Measurements from ENCODE around the gene PDXDC1. TPM values are rescaled to one million over a fixed set of nuclear protein-coding genes. Genes with fewer than 3 reads are reported as not detected.
A peak's percentile ranks its signal among the peaks of the same experiment; 100 is the strongest.
"Not testable (repeated sequence)": the region's sequence is repeated elsewhere in the genome, so short reads cannot be mapped to it uniquely, and the experiment has no call there.

The PDXDC1 gene
- total and polyA plus RNA-seq, 9 of the 15 experiments (the other 6 are each of a cell fraction or from before 2014, with no cell fraction given) = 5.1 to 95.4 (median 45.8) TPM

DNA sequence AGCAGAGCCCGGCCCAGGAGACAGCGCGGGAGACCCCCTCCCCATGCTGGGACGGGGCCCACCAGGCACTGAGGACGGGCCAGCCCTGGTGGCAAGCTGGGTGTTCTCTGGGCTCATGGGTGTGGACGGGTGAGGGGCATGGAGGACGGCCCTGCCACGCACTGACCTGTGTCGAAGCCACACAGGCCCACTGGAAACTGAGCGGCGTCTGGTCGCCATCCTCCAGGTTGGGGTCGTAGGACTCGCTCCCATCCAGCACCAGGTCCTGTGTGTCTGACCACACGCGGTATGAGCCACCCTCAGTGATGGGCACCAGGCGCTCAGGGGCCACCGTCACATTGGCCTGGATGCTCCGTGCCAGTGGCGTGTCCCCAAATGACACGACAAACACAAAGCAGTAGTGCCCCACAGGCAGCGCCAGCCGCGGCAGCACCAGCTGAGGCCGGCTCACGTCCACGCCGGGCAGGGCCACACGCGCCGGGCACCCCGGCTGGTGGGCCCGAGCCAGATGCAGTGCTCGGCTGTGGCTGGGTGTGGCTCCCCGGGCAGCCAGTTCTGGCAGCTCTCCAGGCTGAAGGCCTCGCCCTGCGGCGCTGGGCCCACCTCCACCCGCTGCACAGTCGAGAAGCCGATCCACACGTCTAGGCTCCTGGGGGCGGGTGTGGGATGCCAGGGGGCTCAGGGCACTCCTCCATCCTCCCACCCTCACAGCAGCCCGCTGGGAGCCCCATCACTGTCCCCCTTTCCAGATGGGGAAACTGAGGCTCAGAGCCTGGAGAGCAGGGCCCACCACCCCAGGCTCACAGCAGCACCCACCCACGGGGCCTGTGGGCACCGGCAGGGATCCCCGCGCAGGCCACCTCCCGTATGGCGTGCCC lies 160.9 kb downstream of the PDXDC1 start:
- not testable (repeated sequence) for FAIRE-seq

GRCh38 chr16:15137514-15137913 lies 162.7 kb downstream of the PDXDC1 start:
- H3K27me3 ChIP-seq (ENCODE audit: control insufficient read depth in 2 of 2, insufficient read depth in 2 of 2, low read length in 2 of 2); H3K9ac ChIP-seq (ENCODE audit: insufficient read depth in 1 of 2, low read depth in 2 of 2, low read length in 2 of 2); H3K79me2 ChIP-seq (ENCODE audit: control insufficient read depth, insufficient read depth, low read length); FAIRE-seq; H3K4me3 ChIP-seq; H3K36me3 ChIP-seq (ENCODE audit: control insufficient read depth, insufficient read depth, low read length); H4K20me1 ChIP-seq (replicated peaks; ENCODE audit: control insufficient read depth, insufficient read depth, low read length); BruUV-seq (replicated peaks); in situ Hi-C loops (cut with MboI); H3K4me2 ChIP-seq (ENCODE audit: insufficient read depth, low read length); H3K27ac ChIP-seq (ENCODE audit: extremely low read depth, low read depth, low read length); H3K9me1 ChIP-seq (ENCODE audit: control insufficient read depth, insufficient read depth, low read length); CTCF ChIA-PET (ENCODE audit: low intra/inter-chr PET ratio); ATAC-seq; intact Hi-C loops (cut with micrococcal nuclease); DNase-seq (ENCODE audit: extremely low read depth in 1 of 4, low spot score in 3 of 4); H2AFZ ChIP-seq (ENCODE audit: low read depth, low read length); H3K9me3 ChIP-seq (replicated peaks; ENCODE audit: control insufficient read depth, insufficient read depth, low read depth, low read length); POLR2A ChIA-PET: not testable (repeated sequence)
- WGBS (ENCODE audit: insufficient coverage, low coverage, missing lambda C conversion rate) = no CpG with 5 or more reads among the region's 15 CpGs
- peaks cover 0 to 17% of the 10 kb centered on the region in 2 experiments; a peak in 2 of 5 replicates for H3K4me1 ChIP-seq (replicated peaks in 1 of 2; ENCODE audit: control insufficient read depth in 2 of 2, insufficient read depth in 2 of 2, low read length in 2 of 2)

More for the DNA sequence above, 160.9 kb downstream of the PDXDC1 start:
- H3K4me3 ChIP-seq; H3K4me1 ChIP-seq (replicated peaks in 1 of 2; ENCODE audit: control insufficient read depth in 2 of 2, insufficient read depth in 2 of 2, low read length in 2 of 2); CTCF ChIA-PET (ENCODE audit: low intra/inter-chr PET ratio); H3K27ac ChIP-seq (ENCODE audit: extremely low read depth, low read depth, low read length); H2AFZ ChIP-seq (ENCODE audit: low read depth, low read length); H3K9me1 ChIP-seq (ENCODE audit: control insufficient read depth, insufficient read depth, low read length); H3K9ac ChIP-seq (ENCODE audit: insufficient read depth in 1 of 2, low read depth in 2 of 2, low read length in 2 of 2); BruUV-seq (replicated peaks); H3K79me2 ChIP-seq (ENCODE audit: control insufficient read depth, insufficient read depth, low read length); H3K36me3 ChIP-seq (ENCODE audit: control insufficient read depth, insufficient read depth, low read length); in situ Hi-C loops (cut with MboI); H4K20me1 ChIP-seq (replicated peaks; ENCODE audit: control insufficient read depth, insufficient read depth, low read length); H3K4me2 ChIP-seq (ENCODE audit: insufficient read depth, low read length); POLR2A ChIA-PET; DNase-seq (ENCODE audit: extremely low read depth in 1 of 4, low spot score in 3 of 4); H3K9me3 ChIP-seq (replicated peaks; ENCODE audit: control insufficient read depth, insufficient read depth, low read depth, low read length); ATAC-seq; H3K27me3 ChIP-seq (ENCODE audit: control insufficient read depth in 2 of 2, insufficient read depth in 2 of 2, low read length in 2 of 2); intact Hi-C loops (cut with micrococcal nuclease): not testable (repeated sequence)
- WGBS (ENCODE audit: insufficient coverage, low coverage, missing lambda C conversion rate) = 93% methylated on average over 6 of the region's 50 CpGs

DNA sequence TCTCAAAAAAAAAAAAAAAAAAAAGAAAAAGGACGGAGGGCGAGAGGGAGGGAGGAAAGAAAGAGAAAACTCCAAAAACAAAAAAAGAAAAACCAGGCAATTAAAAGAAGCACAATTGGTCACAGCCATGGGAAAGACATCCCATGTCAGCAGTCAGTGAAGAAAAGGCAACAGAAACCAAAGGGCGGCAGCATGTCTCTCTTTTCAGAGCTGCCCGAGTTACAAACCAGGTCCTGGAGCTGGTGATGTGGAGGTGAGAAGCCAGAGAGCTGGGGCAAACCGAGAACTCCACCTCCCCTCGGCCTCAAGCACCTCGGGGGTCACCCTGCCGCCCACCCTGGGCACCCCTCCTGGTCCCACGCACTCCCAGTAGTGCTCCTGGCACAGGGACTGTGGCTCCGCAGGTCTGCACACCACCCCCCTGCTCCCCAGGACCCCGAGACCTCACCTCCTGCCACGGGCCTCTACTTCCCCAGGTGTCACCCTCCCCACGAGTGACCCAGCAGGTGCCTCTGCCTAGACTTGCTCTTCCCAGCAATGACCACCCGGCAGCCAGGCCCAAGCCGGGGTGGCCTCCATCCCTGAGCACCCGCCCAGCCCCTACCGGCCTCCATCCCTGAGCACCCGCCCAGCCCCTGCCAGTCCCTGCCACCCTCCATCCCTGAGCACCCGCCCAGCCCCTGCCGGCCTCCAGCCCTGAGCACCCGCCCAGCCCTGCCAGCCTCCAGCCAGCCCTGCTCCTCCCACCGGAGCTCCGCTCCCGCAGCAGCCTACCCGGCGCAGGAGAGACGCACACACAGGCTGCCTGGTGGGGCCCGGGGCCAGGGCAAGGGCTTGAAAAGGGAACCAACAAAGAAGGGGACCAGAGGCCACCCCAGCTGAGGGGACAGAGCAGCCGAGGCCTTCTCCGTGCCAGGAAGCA lies 165.9 kb downstream of the PDXDC1 start:
- CTCF ChIA-PET (ENCODE audit: low intra/inter-chr PET ratio); DNase-seq (ENCODE audit: extremely low read depth in 1 of 4, low spot score in 3 of 4); H4K20me1 ChIP-seq (replicated peaks; ENCODE audit: control insufficient read depth, insufficient read depth, low read length); H3K27ac ChIP-seq (ENCODE audit: extremely low read depth, low read depth, low read length); H3K4me2 ChIP-seq (ENCODE audit: insufficient read depth, low read length); H2AFZ ChIP-seq (ENCODE audit: low read depth, low read length); H3K9me3 ChIP-seq (replicated peaks; ENCODE audit: control insufficient read depth, insufficient read depth, low read depth, low read length); H3K36me3 ChIP-seq (ENCODE audit: control insufficient read depth, insufficient read depth, low read length); ATAC-seq; in situ Hi-C loops (cut with MboI); H3K4me3 ChIP-seq; H3K9ac ChIP-seq (ENCODE audit: insufficient read depth in 1 of 2, low read depth in 2 of 2, low read length in 2 of 2); intact Hi-C loops (cut with micrococcal nuclease); H3K27me3 ChIP-seq (ENCODE audit: control insufficient read depth in 2 of 2, insufficient read depth in 2 of 2, low read length in 2 of 2); H3K9me1 ChIP-seq (ENCODE audit: control insufficient read depth, insufficient read depth, low read length); BruUV-seq (replicated peaks): not testable (repeated sequence)
- peak; percentile 46 for FAIRE-seq
- Histone ChIP-seq H3K4me1 (replicated peaks in 1 of 2; ENCODE audit: control insufficient read depth in 2 of 2, insufficient read depth in 2 of 2, low read length in 2 of 2) (peaks cover 0 to 40% of the 10 kb centered on the region in 2 experiments; a peak in 2 of 5 replicates), H3K79me2 (ENCODE audit: control insufficient read depth, insufficient read depth, low read length) (peaks cover 12% of the 10 kb centered on the region)
- 79% methylated on average over 17 of the region's 30 CpGs for WGBS (ENCODE audit: insufficient coverage, low coverage, missing lambda C conversion rate)
- POLR2A ChIA-PET = interaction anchor here (0.6 kb wide), 1 partner anchor 34 kb away, joined by 3 read pairs; no protein-coding TSS in a partner anchor

All from K562 (cell line).